Large intestine (tissue), 3 donors: ENCODE results near the gene RNPS1. TPM values are rescaled to one million over a fixed set of nuclear protein-coding genes. Genes with fewer than 3 reads are reported as not detected.

ENCODE experiments used
- DNase-seq, 2 donors: peaks; one replicate each; pipeline versions ENCODE4 v3.0.0 to v3.0.0-alpha.2; 2013
- H3K27ac ChIP-seq: one replicate; pipeline ENCODE4 v1.5.1; 2013; ENCODE audit warnings: low read length
- H3K27me3 ChIP-seq: 2 replicates; pipeline ENCODE4 v1.6.1; 2013; ENCODE audit warnings: low read length; ENCODE audit not compliant: control insufficient read depth, insufficient read depth
- H3K36me3 ChIP-seq: 2 replicates; pipeline ENCODE4 v1.6.1; 2013; ENCODE audit warnings: low read length; ENCODE audit not compliant: control insufficient read depth, insufficient read depth
- H3K4me1 ChIP-seq: one replicate; pipeline ENCODE4 v1.6.1; 2013; ENCODE audit warnings: low read length; ENCODE audit not compliant: control insufficient read depth, insufficient read depth
- H3K4me3 ChIP-seq: one replicate; pipeline ENCODE4 v1.5.1; 2013; ENCODE audit warnings: low read length
- H3K9me3 ChIP-seq: one replicate; pipeline ENCODE4 v1.6.1; 2013; ENCODE audit warnings: mild to moderate bottlenecking, low read depth, low read length, moderate library complexity; ENCODE audit not compliant: control insufficient read depth
- WGBS: methylation state at CpG from one replicate; pipeline ENCODE4 v1.1.5; 2013; ENCODE audit warnings: low lambda C conversion rate; ENCODE audit not compliant: insufficient coverage; 5-methylcytosine and 5-hydroxymethylcytosine counted together
- polyA plus RNA-seq: library from polyadenylated mRNA; unstranded; fragments of 120-200 nt; gene quantifications from one replicate; pipeline ENCODE4 v1.2.1, GENCODE V29; 2013

Gene RNPS1
- polyA plus RNA-seq, 1 donor = 172 TPM

DNA sequence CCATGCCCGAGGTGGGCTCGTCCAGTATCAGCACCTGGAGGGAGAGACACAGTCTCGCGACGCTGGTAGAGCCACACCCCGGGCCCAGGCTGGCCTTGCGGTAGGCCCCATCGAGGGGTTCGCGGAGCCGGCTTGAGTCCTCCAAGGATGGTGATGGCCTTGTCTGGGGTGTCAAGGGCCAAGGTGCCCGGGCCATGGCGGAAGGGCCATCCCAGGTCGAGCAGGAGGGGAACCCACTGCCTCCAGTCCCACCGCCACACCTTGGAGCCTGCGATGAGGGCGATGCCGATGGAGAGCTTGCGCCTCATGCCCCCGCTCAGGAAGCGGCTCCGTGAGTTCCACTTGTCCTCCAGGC is 29.6 kb upstream of the RNPS1 start:
- H3K27ac ChIP-seq = no peak overlapping the region
- DNase-seq = no peak
- H3K4me3 ChIP-seq = no peak overlapping the region
- H3K36me3 ChIP-seq = no peaks in the 10 kb centered on the region
- no CpG with 5 or more reads among the region's 22 CpGs for WGBS
- H3K9me3 ChIP-seq = no peaks in the 10 kb centered on the region
- no peaks in the 10 kb centered on the region for H3K27me3 ChIP-seq
- no peaks in the 10 kb centered on the region for H3K4me1 ChIP-seq

DNA sequence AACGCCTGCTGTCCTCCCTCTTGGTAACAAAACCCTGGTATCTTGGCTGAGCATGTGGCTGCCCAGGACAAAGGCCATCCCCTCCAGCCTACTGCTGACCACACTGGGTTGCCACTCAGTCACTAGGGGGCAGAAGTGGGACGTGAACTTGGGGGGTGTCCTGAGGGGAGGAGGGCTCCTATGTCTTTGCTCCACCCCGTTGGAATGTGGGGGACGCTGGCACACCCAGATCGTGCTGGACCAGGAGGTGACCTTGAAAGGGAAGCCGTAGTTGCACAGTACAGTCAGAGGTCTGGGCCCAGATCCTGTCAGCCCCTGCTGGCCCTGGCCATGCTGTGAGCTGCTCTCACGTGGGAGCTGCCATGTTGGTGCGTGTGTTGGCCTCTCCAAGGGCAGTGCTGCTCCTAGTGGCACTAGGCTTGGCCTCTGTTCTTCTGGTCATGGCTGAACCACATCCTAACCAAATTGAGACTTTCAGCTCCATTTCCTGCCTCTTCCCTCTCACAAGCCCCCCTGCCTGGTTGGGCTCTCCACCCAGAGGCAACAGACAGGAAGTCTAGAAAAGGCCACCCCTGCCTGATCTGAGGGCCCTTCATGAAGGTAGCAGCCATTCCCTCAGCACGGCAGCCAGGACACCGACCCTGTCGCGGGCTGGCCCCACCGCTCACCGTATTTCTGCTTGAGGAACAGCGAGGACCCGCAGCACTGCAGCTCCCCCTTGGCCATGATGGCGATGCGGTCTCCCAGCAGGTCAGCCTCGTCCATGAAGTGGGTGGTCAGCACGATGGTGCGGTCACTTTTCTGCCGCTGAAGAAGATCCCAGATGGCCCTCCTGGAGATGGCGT is 29.0 kb upstream of the RNPS1 start:
- Histone ChIP-seq H3K4me1 (no peaks in the 10 kb centered on the region), H3K27me3 (no peaks in the 10 kb centered on the region), H3K4me3 (no peak overlapping the region), H3K27ac (no peak overlapping the region), H3K9me3 (no peaks in the 10 kb centered on the region), H3K36me3 (no peaks in the 10 kb centered on the region)
- DNase-seq = peak; percentile 26 to 34
- no CpG with 5 or more reads among the region's 23 CpGs for WGBS

DNA sequence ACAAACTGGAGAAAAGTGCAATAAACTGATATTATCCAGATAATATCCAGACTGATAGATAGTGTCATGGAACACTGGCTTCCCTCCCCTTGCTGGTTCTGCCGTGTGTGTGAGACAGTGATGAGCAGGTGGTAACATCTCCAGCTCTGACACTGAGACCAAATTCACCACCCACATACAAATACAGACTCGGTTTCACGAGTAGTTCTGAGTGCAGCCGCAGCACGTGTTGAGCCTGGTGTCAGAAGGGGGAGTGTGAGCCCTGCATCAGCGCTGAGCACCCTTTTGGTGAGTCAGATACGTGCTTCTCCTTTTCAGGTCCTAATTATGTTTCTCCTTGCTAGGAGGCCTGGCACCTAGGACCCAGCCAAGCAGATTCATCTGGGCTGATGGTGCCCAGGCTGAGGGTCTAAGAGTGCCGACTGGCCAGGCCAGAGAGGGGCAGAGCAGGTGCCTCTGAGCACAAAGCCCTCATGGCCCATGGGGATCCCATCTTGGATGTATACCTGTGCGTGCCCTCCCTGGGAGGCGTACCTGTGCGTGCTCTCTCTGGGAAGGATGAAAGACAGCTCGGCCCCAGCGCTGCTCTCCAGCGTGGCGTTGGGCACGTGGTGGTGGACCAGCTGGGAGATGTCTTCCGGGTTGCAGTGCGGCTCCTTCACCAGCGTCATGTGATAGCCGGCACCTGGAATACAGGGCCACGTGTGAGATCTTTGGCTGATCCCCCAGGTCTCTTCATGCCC is 27.3 kb upstream of the RNPS1 start:
- H3K27me3 ChIP-seq = no peaks in the 10 kb centered on the region

DNA sequence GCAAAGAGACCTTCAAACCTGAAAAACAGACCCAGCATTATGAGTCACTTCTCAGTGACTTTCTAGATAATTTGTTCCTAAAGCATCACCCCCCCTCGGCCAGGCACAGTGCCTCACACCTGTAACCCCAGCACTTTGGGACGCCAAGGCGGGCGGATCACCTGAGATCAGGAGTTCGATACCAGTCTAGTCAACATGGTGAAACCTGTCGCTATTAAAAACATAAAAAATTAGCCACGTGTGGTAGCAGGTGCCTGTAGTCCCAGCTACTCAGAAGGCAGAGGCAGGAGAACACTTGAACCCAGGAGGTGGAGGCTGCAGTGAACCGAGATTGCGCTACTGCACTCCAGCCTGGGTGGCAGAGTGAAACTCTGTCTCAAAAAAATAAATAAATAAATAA is 24.3 kb upstream of the RNPS1 start:
- DNase-seq = no peak
- WGBS = 100% methylated on average over 2 of the region's 9 CpGs
- Histone ChIP-seq H3K4me3 (no peak overlapping the region), H3K27me3 (no peaks in the 10 kb centered on the region), H3K4me1 (no peaks in the 10 kb centered on the region), H3K9me3 (no peaks in the 10 kb centered on the region), H3K27ac (no peak overlapping the region), H3K36me3 (no peaks in the 10 kb centered on the region)

More for the DNA sequence above, 27.3 kb upstream of the RNPS1 start:
- Histone ChIP-seq H3K27ac (no peak overlapping the region), H3K4me1 (no peaks in the 10 kb centered on the region), H3K9me3 (no peaks in the 10 kb centered on the region), H3K36me3 (no peaks in the 10 kb centered on the region), H3K4me3 (no peak overlapping the region)
- no peak for DNase-seq
- WGBS = no CpG with 5 or more reads among the region's 21 CpGs

DNA sequence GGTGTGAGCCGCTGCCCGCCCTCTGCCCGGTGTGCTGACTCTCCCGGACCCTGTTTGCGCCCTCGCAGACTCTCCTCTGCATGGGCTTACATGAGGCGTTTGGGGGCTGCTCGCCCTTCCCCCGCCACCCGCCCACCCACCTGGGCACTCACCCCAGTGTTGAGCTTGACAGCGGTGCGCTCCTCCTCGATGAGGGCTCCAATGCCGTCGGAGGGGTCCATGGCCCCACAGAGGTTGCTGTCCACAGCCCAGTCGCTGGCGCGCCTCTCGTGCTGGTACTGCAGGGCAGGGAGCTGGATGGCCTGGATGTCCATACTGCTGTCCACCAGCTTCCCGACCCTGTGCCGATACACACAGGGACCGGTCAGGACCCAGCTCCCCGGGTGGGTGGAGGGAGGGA is 21.4 kb upstream of the RNPS1 start:
- no CpG with 5 or more reads among the region's 23 CpGs for WGBS

DNA sequence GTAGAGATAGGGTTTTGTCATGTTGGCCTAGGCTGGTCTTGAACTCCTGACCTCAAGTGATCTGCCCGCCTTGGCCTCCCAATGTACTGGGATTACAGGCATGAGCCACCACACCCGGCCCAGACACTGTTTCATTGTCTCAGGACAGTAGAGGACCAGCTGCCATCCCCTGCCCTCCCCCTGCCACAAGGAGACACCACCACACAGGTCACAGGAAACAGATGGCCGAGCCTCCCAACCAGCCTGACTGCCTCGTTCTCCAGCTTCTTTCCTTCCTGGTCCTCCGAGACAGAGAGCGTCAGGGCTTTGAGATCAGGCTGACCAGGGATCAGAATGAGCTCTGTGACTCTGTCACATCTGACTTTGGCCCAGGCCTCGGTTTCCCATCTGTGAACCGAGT is 20.8 kb upstream of the RNPS1 start:
- Histone ChIP-seq H3K9me3 (no peaks in the 10 kb centered on the region), H3K27me3 (no peaks in the 10 kb centered on the region), H3K27ac (no peak overlapping the region), H3K4me1 (no peaks in the 10 kb centered on the region), H3K4me3 (no peak overlapping the region), H3K36me3 (no peaks in the 10 kb centered on the region)
- WGBS = no CpG with 5 or more reads among the region's 8 CpGs
- DNase-seq = no peak

More for the DNA sequence above, 21.4 kb upstream of the RNPS1 start:
- no peak overlapping the region for H3K27ac ChIP-seq
- no peaks in the 10 kb centered on the region for H3K27me3 ChIP-seq
- H3K9me3 ChIP-seq = no peaks in the 10 kb centered on the region
- H3K4me3 ChIP-seq = no peak overlapping the region
- no peaks in the 10 kb centered on the region for H3K4me1 ChIP-seq
- no peaks in the 10 kb centered on the region for H3K36me3 ChIP-seq
- DNase-seq = no peak

DNA sequence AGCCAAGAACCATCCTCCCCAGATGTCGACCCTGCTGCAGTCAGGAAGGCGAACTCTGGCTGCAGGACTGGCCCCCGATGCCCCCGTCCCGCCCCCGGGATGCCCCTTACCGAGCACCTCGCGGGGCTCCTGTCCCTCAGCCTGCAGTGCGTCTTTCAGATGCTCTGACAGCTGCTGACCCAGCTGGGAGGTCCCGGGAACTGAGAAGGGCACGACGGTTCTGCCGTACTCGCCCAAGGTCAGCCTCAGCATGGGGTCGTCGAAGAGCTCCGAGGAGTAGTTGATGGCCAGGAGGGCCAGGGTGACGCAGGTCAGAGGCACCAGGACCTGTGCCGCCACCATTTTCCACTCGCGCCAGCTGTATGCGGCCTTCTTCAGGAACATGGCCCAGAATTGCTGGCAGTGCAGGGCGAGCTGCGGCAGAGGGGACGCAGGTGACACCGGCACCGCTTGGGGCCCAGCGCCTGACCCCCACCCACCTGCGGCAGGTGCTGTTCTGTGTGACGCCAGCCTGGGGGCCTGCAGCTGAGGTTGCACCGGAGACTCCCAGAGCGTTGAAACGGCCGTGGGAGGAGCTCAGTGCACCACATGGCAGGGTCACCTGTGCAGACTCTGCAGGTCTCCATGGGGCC is 20.1 kb upstream of the RNPS1 start:
- no CpG with 5 or more reads among the region's 35 CpGs for WGBS
- no peak overlapping the region for H3K27ac ChIP-seq
- no peaks in the 10 kb centered on the region for H3K9me3 ChIP-seq
- H3K27me3 ChIP-seq = no peaks in the 10 kb centered on the region
- H3K36me3 ChIP-seq = no peaks in the 10 kb centered on the region
- no peak overlapping the region for H3K4me3 ChIP-seq
- DNase-seq = no peak
- no peaks in the 10 kb centered on the region for H3K4me1 ChIP-seq

DNA sequence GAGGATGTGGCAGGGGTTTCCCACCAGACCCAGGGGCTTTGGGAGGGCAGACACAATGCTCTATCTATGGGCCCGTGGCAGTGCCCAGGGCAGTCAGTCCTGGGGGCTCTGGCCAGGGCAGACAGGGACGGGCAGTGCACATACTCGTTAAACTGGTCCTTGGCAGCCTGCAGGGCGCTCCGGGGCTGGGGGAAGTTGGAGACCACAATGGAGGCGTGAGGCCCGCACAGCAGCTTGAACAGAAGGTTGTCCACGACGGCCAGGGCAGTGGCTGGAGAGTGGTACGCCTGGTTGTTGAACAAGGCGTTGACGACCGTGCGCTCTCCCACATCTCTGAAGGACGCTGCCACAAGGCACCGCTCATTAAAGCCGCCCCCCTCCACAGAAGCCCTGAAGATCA is 18.6 kb upstream of the RNPS1 start:
- no peaks in the 10 kb centered on the region for H3K36me3 ChIP-seq
- no peak for DNase-seq
- WGBS = no CpG with 5 or more reads among the region's 17 CpGs
- no peak overlapping the region for H3K4me3 ChIP-seq
- H3K9me3 ChIP-seq = no peaks in the 10 kb centered on the region
- H3K27me3 ChIP-seq = no peaks in the 10 kb centered on the region
- no peaks in the 10 kb centered on the region for H3K4me1 ChIP-seq
- H3K27ac ChIP-seq = no peak overlapping the region

DNA sequence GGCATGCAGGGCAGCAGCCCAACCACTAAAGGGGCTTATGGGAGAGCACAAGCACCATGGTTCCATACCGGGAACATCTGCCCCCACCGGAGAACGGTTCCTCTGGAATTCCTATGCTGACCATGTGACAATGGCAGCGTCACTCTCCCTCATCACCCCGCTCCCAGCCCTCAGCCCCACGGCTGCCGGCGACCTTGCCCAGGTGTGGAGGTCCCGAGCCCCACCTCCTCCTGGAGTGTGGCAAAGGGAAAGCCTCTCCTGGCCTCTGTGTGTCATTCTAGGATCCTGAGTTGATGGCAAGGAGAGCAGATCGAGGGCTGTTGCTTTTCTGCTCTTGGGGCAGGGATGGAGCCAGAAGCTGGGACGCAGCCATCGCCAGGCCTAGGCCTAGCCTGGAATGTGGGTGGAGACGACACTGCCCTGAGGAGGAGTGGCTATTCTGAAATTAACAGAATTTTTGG is 17.8 kb upstream of the RNPS1 start:
- no peaks in the 10 kb centered on the region for H3K9me3 ChIP-seq
- DNase-seq = no peak
- WGBS = no CpG with 5 or more reads among the region's 13 CpGs
- H3K27ac ChIP-seq = no peak overlapping the region
- H3K36me3 ChIP-seq = no peaks in the 10 kb centered on the region
- no peaks in the 10 kb centered on the region for H3K4me1 ChIP-seq
- no peak overlapping the region for H3K4me3 ChIP-seq
- H3K27me3 ChIP-seq = no peaks in the 10 kb centered on the region

DNA sequence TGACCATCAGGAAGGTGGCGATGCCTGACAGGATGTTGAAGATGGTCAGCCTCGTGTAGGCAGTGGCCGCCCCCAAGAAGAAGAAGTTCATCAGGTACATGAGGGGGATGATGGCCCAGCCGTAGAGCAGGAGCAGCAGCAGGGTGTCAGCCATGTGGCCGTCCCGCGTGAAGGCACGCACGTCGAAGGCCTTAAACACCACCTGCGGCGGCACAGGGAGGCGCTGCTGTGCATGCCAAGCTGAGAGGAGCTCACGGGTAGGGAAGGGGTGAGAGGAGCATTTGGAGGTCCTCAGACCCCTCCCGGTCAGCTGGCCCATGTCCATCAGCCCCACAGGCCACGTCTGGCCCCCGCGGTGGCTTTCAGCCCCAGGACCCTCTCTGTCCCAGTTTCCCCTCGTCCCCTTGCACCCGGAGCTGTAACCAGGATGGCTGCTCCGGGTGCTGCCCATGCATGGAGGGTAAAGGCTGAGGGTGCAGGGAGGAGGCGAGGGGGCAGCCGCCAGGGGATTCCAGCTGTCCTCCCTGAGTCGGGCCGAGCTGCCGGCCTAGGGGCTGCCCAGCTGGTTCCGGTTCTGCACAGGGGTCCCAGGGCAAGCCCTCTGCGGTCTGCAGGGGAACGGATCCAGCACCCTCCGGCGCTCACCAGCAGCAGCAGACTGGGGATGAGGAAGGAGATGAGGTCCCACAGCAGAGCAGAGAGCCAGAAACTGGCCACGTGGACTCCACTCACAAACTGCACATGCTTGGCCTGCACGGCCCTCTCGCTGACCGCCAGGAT is 17.1 kb upstream of the RNPS1 start:
- Histone ChIP-seq H3K36me3 (no peaks in the 10 kb centered on the region), H3K4me1 (no peaks in the 10 kb centered on the region), H3K4me3 (no peak overlapping the region), H3K9me3 (no peaks in the 10 kb centered on the region), H3K27me3 (peaks cover 2% of the 10 kb centered on the region), H3K27ac (no peak overlapping the region)
- WGBS = no CpG with 5 or more reads among the region's 35 CpGs
- no peak for DNase-seq
